Articular chondrocyte of knee joint (primary cell): ENCODE data around the gene ZBTB8OS. TPM values are rescaled to one million over a fixed set of nuclear protein-coding genes. Genes with fewer than 3 reads are reported as not detected.

Experiments
- small RNA-seq: library from RNA; depleted of rRNA; stranded (forward); fragments of <200 nt; gene quantifications from one replicate; pipeline ENCODE3, GENCODE V24; 2012
- total RNA-seq: library from RNA; depleted of rRNA; stranded (reverse); fragments of >200 nt; gene quantifications from 2 replicates; pipeline ENCODE4 v1.2.3, GENCODE V29; 2012

ZBTB8OS gene
- 51.7 and 60.4 TPM in 2 replicates for total RNA-seq

DNA sequence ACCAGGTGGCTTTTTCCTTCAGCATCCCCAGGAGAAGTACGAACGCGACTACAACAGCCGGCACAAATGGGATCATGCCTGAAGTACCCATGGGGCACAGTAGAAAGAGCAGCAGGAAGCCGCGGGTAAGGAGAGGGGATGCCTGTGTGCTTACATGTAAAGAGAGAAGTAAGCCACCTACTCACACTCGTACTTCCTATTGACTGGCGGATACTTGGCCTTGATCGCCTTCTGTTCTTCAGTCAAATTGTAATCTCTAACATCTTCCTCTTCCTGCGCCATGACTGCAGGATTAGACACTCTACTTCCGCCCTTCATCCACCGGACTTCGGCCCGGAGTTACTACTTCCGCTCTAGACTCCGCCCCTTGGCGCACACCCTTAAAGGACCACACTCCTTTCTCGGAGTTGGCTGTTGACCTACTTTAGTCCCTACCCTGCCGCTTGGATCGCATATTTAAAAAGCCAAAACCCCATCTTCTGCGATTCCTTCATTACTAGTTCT is at the start of gene ZBTB8OS:
ZBTB8OS (minus strand) TSS at position 303 of the 504 bp plus-strand sequence; CDS start at position 282, 21 bp downstream.

DNA sequence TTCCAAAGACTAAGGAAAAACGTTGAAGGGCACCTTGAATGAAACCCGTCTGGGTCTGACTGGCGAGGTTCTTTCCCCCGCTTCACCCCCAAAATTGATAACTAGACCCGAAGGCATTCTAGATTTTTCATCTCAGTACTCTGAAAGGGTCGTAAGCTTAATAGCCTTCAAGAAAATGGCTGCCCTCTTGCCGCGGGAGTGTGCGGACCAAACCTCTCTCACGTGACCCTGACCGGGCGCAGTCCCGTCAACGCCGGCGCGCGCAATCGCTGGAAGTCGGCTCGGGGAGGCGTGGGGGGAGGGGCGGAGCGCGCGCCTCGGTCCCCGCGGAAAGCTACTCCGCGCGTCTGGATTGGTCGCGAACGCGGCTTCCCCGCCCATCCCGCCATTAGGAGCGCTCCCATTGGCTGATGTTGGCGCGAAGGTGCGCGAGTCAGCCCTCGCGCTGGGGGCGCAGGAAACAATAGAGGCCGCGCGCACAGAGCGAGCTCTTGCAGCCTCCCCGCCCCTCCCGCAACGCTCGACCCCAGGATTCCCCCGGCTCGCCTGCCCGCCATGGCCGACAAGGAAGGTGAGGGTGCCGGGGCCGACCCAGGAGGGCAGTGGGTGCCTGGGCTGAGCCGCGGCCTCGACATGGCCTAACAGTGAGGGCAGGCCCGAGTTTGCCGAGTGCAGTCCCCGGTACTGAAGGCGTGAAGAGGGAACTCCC is 556 bp upstream of the ZBTB8OS start, which contains the start of gene RBBP4:
RBBP4 (plus strand) TSS at position 457 of the 709 bp plus-strand sequence; CDS start at position 556, 99 bp downstream.

Small RNA genes within 50 kb of the gene (small RNA-seq; reads per million reads assigned to genes)
- not detected for gene RF00019

Other genes starting within 250 kb of the ZBTB8OS start
- under 0.01 TPM in 2 replicates for gene ZBTB8B, start 185.5 kb downstream of the ZBTB8OS start, total RNA-seq
- gene ZBTB8A, start 111.1 kb downstream of the ZBTB8OS start, total RNA-seq, result 13.6 and 14.3 TPM in 2 replicates
- gene RBBP4, start 658 bp upstream of the ZBTB8OS start, total RNA-seq, result 107 and 115 TPM in 2 replicates
- gene SYNC, start 52.2 kb upstream of the ZBTB8OS start, total RNA-seq, result 111 and 116 TPM in 2 replicates
- gene YARS1, start 166.8 kb upstream of the ZBTB8OS start, total RNA-seq, result 119 and 135 TPM in 2 replicates
- 53.6 and 55.2 TPM in 2 replicates for gene S100PBP, start 167.1 kb upstream of the ZBTB8OS start, total RNA-seq
- 0.91 and 2.2 TPM in 2 replicates for gene FNDC5, start 220.4 kb upstream of the ZBTB8OS start, total RNA-seq
- gene HPCA, start 235.9 kb upstream of the ZBTB8OS start, total RNA-seq, result not detected in 2 replicates